Fibroblast of lung (primary cell): Measurements from ENCODE around the gene MAK. TPM values are rescaled to one million over a fixed set of nuclear protein-coding genes. Genes with fewer than 3 reads are reported as not detected.
"Not testable (repeated sequence)": the region's sequence is repeated elsewhere in the genome, so short reads cannot be mapped to it uniquely, and the experiment has no call there.

ENCODE experiments used
- DNase-seq, 2 donors: peaks; one replicate each; pipeline versions ENCODE4 v3.0.0 to v3.0.0-alpha.2; 2010; ENCODE audit warnings: low read depth in 2 of 2
- H2AFZ ChIP-seq: 2 replicates; pipeline ENCODE4 v1.5.1; 2012; ENCODE audit warnings: low read length, control low read depth, inconsistent platforms
- H3K27ac ChIP-seq: 2 replicates; pipeline ENCODE4 v1.5.1; 2011; ENCODE audit warnings: low read length, control low read depth; ENCODE audit not compliant: insufficient read depth
- H3K27me3 ChIP-seq: 2 replicates; pipeline ENCODE4 v1.5.1; 2011; ENCODE audit warnings: mild to moderate bottlenecking, low read length; ENCODE audit not compliant: control insufficient read depth, insufficient read depth
- H3K36me3 ChIP-seq: 2 replicates; pipeline ENCODE4 v1.5.1; 2011; ENCODE audit warnings: low read length; ENCODE audit not compliant: control insufficient read depth, insufficient read depth
- H3K4me1 ChIP-seq: 2 replicates; pipeline ENCODE4 v1.5.1; 2011; ENCODE audit warnings: low read length; ENCODE audit not compliant: control insufficient read depth, insufficient read depth; ENCODE audit errors: extremely low read depth
- H3K4me2 ChIP-seq: 2 replicates; pipeline ENCODE4 v1.5.1; 2011; ENCODE audit warnings: low read length, control low read depth; ENCODE audit not compliant: insufficient read depth; ENCODE audit errors: extremely low read depth
- H3K4me3 ChIP-seq, 4 experiments: fragments of 200-600 bp in 1 of 4; sonication (generic) in 1 of 4; replicated peaks in 1 of 4; 2 replicates each; pipeline ENCODE4 v1.5.1; 2011 to 2016; ENCODE audit warnings: low read length in 4 of 4, low read depth in 3 of 4, mild to moderate bottlenecking in 3 of 4, control low read depth in 2 of 4, inconsistent platforms in 1 of 4, mixed read lengths in 1 of 4; ENCODE audit not compliant: insufficient read depth in 1 of 4; ENCODE audit errors: control extremely low read depth in 1 of 4
- H3K79me2 ChIP-seq: 2 replicates; pipeline ENCODE4 v1.5.1; 2012; ENCODE audit warnings: mild to moderate bottlenecking, low read length, inconsistent platforms; ENCODE audit not compliant: control insufficient read depth, insufficient read depth
- H3K9ac ChIP-seq: 2 replicates; pipeline ENCODE4 v1.5.1; 2011; ENCODE audit warnings: mild to moderate bottlenecking, low read length, control low read depth; ENCODE audit not compliant: insufficient read depth
- H3K9me3 ChIP-seq: 2 replicates; pipeline ENCODE4 v1.5.1; 2012; ENCODE audit warnings: low read depth, low read length; ENCODE audit not compliant: control insufficient read depth, insufficient read depth
- H4K20me1 ChIP-seq: 2 replicates; pipeline ENCODE4 v1.5.1; 2011; ENCODE audit warnings: low read length; ENCODE audit not compliant: control insufficient read depth, insufficient read depth; ENCODE audit errors: extremely low read depth
- EZH2 ChIP-seq: IDR thresholded peaks from 2 replicates; pipeline ENCODE4 v1.5.1; 2012; ENCODE audit warnings: low read length, control low read depth, mild to moderate bottlenecking; ENCODE audit errors: missing control alignments
- polyA plus RNA-seq, 2 donors: library from polyadenylated mRNA; depleted of rRNA in 1 of 2; stranded (reverse) in 1 of 2; unstranded in 1 of 2; fragments of >200 nt; gene quantifications; 2 replicates each; pipeline ENCODE4 v1.2.1, GENCODE V29; 2011 to 2012; ENCODE audit warnings: missing spikeins in 1 of 2
- total RNA-seq: library from RNA; depleted of rRNA; stranded (reverse); fragments of >200 nt; gene quantifications from 2 replicates; pipeline ENCODE4 v1.2.1, GENCODE V29; 2014
- TF ChIP-seq, protein P1 (sequence below), 2 donors: IDR thresholded peaks in 1 of 2; conservative IDR thresholded peaks in 1 of 2; 1 replicate in 1 of 2; 2 replicates in 1 of 2; pipeline ENCODE4 v1.5.1; 2011 to 2012; ENCODE audit warnings: low read length in 2 of 2, control low read depth in 1 of 2, inconsistent platforms in 1 of 2, low read depth in 1 of 2, mild to moderate bottlenecking in 1 of 2

MAK gene
- total and polyA plus RNA-seq, 2 donors (not counting 1 experiment from before 2014, with no cell fraction given), result 0.01 TPM; not detected in 1

DNA sequence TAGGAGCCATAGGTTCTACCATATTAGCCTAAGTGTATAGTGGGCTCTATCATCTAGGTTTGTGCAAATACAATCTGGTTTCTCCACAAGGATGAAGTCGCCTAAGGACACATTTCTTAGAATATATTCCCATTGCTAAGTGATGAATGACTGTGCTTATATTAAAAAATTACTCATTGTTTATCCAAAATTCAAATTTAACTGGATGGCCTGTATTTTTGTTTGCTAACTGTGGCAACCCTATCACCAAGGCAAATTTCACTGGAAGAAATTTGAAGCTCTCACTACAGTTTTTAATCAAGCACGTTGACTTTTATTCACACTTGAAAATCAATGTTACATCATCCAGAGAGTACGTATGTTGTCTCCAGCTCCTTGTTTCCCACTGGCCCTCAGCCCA lies 29.6 kb upstream of the MAK start:
- H3K9ac ChIP-seq, result no peak overlapping the region
- no peak overlapping the region for H2AFZ ChIP-seq
- TF ChIP-seq EZH2, result no peak
- TF ChIP-seq, protein P1, sequence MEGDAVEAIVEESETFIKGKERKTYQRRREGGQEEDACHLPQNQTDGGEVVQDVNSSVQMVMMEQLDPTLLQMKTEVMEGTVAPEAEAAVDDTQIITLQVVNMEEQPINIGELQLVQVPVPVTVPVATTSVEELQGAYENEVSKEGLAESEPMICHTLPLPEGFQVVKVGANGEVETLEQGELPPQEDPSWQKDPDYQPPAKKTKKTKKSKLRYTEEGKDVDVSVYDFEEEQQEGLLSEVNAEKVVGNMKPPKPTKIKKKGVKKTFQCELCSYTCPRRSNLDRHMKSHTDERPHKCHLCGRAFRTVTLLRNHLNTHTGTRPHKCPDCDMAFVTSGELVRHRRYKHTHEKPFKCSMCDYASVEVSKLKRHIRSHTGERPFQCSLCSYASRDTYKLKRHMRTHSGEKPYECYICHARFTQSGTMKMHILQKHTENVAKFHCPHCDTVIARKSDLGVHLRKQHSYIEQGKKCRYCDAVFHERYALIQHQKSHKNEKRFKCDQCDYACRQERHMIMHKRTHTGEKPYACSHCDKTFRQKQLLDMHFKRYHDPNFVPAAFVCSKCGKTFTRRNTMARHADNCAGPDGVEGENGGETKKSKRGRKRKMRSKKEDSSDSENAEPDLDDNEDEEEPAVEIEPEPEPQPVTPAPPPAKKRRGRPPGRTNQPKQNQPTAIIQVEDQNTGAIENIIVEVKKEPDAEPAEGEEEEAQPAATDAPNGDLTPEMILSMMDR (conservative IDR thresholded peaks at IDR 0.05 in 1 of 2, IDR thresholded peaks at IDR 0.05 in 1 of 2; ENCODE audit: low read depth in 1 of 2, low read length in 2 of 2), result no peak
- H3K79me2 ChIP-seq, result no peaks in the 10 kb centered on the region
- H3K27me3 ChIP-seq, result no peaks in the 10 kb centered on the region
- no peak for DNase-seq
- no peaks in the 10 kb centered on the region for H4K20me1 ChIP-seq
- no peaks in the 10 kb centered on the region for H3K4me1 ChIP-seq
- no peaks in the 10 kb centered on the region for H3K9me3 ChIP-seq
- H3K4me3 ChIP-seq, result no peak overlapping the region
- H3K27ac ChIP-seq, result no peak overlapping the region
- H3K4me2 ChIP-seq, result no peak overlapping the region
- no peaks in the 10 kb centered on the region for H3K36me3 ChIP-seq

DNA sequence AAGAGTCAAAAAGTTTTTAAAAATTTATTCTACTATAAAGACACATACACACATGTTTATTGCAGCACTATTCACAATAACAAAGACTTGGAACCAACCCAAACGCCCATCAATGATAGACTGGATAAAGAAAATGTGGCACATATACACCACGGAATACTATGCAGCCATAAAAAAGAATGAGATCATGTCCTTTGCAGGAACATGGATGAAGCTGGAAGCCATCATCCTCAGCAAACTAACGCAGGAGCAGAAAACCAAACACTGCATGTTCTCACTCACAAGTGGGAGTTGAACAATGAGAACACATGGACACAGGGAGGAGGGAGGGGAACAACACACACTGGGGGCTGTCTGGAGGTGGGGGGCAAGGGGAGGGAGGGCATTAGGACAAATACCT lies 28.4 kb upstream of the MAK start:
- not testable (repeated sequence) for DNase-seq, H3K36me3 ChIP-seq, H3K4me2 ChIP-seq, H3K79me2 ChIP-seq, H3K27ac ChIP-seq, H3K9me3 ChIP-seq, H3K4me3 ChIP-seq, H3K4me1 ChIP-seq, H4K20me1 ChIP-seq, H3K9ac ChIP-seq, H3K27me3 ChIP-seq, H2AFZ ChIP-seq

DNA sequence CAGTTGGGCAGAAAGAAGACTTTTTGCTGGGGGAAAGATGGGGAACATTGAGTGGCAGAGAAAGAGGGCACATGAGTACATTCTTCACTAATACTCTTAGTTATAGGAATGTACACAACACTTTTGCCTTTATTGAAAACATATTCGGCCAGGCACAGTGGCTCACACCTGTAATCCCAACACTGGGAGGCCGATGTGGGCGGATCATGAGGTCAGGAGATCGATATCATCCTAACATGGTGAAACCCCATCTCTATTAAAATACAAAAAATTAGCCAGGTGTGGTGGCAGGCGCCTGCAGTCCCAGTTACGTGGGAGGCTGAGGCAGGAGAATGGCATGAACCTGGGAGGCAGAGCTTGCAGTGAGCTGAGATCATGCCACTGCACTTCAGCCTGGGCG lies 24.7 kb upstream of the MAK start:
- H3K4me2 ChIP-seq, H3K4me3 ChIP-seq, H3K4me1 ChIP-seq, H3K27me3 ChIP-seq, H3K79me2 ChIP-seq, DNase-seq, H4K20me1 ChIP-seq, H2AFZ ChIP-seq, H3K9ac ChIP-seq, H3K36me3 ChIP-seq, H3K9me3 ChIP-seq, H3K27ac ChIP-seq: not testable (repeated sequence)

DNA sequence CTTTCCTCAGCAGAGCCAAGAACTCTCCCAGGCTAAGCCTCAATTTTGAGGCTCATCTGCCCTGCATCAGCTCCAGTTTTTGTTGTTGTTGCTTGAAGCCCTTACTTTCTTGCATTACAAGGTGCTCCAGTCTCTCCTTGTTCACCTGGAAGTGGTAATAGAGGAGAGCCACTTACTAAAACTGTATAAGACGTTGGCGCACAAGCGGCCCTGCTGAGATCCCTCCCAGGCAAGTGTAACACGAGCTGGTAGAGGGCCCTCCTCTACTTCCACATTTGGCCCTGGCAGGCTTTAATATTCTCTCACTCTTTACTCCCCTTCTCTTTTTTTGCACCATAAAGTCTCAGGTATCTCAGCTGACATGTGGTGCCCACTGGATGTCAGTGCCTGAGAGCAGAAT lies 24.0 kb upstream of the MAK start:
- H4K20me1 ChIP-seq, result no peaks in the 10 kb centered on the region
- H3K4me1 ChIP-seq, result no peaks in the 10 kb centered on the region
- H3K4me2 ChIP-seq, result no peak overlapping the region
- H3K9ac ChIP-seq, result no peak overlapping the region
- H2AFZ ChIP-seq, result no peak overlapping the region
- no peak for DNase-seq
- H3K36me3 ChIP-seq, result no peaks in the 10 kb centered on the region
- TF ChIP-seq, protein P1 (conservative IDR thresholded peaks at IDR 0.05 in 1 of 2, IDR thresholded peaks at IDR 0.05 in 1 of 2; ENCODE audit: low read depth in 1 of 2, low read length in 2 of 2), result no peak
- TF ChIP-seq EZH2, result no peak
- no peaks in the 10 kb centered on the region for H3K9me3 ChIP-seq
- H3K4me3 ChIP-seq, result no peak overlapping the region
- H3K27me3 ChIP-seq, result no peaks in the 10 kb centered on the region
- no peaks in the 10 kb centered on the region for H3K79me2 ChIP-seq
- H3K27ac ChIP-seq, result no peak overlapping the region
